HG03460 (cell line): Measurements from ENCODE around the gene ANKRD6.
A peak's percentile ranks its signal among the peaks of the same experiment; 100 is the strongest.
"Not testable (repeated sequence)": the region's sequence is repeated elsewhere in the genome, so short reads cannot be mapped to it uniquely, and the experiment has no call there.

ENCODE experiments used
- ATAC-seq: cut with Tn5 transposase; IDR thresholded peaks from one replicate; pipeline ENCODE4 v1.9.1; 2021; ENCODE audit not compliant: unreplicated experiment

The ANKRD6 gene

GRCh38 chr6:89591745-89592144 is 158.8 kb downstream of the ANKRD6 start:
- ATAC-seq = no peak

GRCh38 chr6:89596056-89596455 is 163.1 kb downstream of the ANKRD6 start:
- ATAC-seq = peak; percentile 96

- no peak for ATAC-seq
Measured at GRCh38 chr6:89596484-89596883, 163.5 kb downstream of the ANKRD6 start.

GRCh38 chr6:89597372-89597771 is 164.4 kb downstream of the ANKRD6 start:
- ATAC-seq = no peak

- no peak for ATAC-seq
Measured at GRCh38 chr6:89597988-89598387, 165.0 kb downstream of the ANKRD6 start.

- no peak for ATAC-seq
Measured at GRCh38 chr6:89599727-89600126, 166.8 kb downstream of the ANKRD6 start.

- ATAC-seq = no peak
Measured at GRCh38 chr6:89602166-89602565, 169.2 kb downstream of the ANKRD6 start.

- ATAC-seq = no peak
Measured at GRCh38 chr6:89604653-89605052, 171.7 kb downstream of the ANKRD6 start.

- no peak for ATAC-seq
Measured at GRCh38 chr6:89605861-89606260, 172.9 kb downstream of the ANKRD6 start.

- no peak for ATAC-seq
Measured at GRCh38 chr6:89610149-89610642, 177.2 kb downstream of the ANKRD6 start.

- no peak for ATAC-seq
Measured at GRCh38 chr6:89611666-89612065, 178.7 kb downstream of the ANKRD6 start.

GRCh38 chr6:89612121-89612520 is 179.2 kb downstream of the ANKRD6 start:
- ATAC-seq = no peak

- no peak for ATAC-seq
Measured at GRCh38 chr6:89613790-89614189, 180.8 kb downstream of the ANKRD6 start.

GRCh38 chr6:89615882-89616281 is 182.9 kb downstream of the ANKRD6 start:
- no peak for ATAC-seq

- ATAC-seq = no peak
Measured at GRCh38 chr6:89616531-89616930, 183.6 kb downstream of the ANKRD6 start.

GRCh38 chr6:89618026-89618425 is 185.1 kb downstream of the ANKRD6 start:
- no peak for ATAC-seq

GRCh38 chr6:89619567-89619966 is 186.6 kb downstream of the ANKRD6 start:
- ATAC-seq = no peak

- no peak for ATAC-seq
Measured at GRCh38 chr6:89623749-89624148, 190.8 kb downstream of the ANKRD6 start.

GRCh38 chr6:89630488-89630887 is 197.5 kb downstream of the ANKRD6 start:
- ATAC-seq = no peak

- not testable (repeated sequence) for ATAC-seq
Measured at GRCh38 chr6:89636412-89636811, 203.5 kb downstream of the ANKRD6 start.

- ATAC-seq = peak; percentile 11
Measured at GRCh38 chr6:89637960-89638319, 205.0 kb downstream of the ANKRD6 start.

GRCh38 chr6:89638320-89639195 is 205.6 kb downstream of the ANKRD6 start, which contains the start of gene LYRM2:
Gene LYRM2, minus strand, starts transcription at chr6:89638747. Its CDS starts 31 bp downstream, at chr6:89638716.
- peak; percentile 98 for ATAC-seq

GRCh38 chr6:89640804-89641203 is 207.9 kb downstream of the ANKRD6 start:
- no peak for ATAC-seq
